Heart right ventricle (tissue), 16 donors: ENCODE measurements around the gene BNIP2. TPM values are rescaled to one million over a fixed set of nuclear protein-coding genes. Genes with fewer than 3 reads are reported as not detected.
"Not testable (repeated sequence)": the region's sequence is repeated elsewhere in the genome, so short reads cannot be mapped to it uniquely, and the experiment has no call there.

Experiments
- ATAC-seq, 8 donors: fragments of 200-7000 bp; cut with Tn5 transposase; one replicate each; pipeline ENCODE4 v1.9.1; 2020; ENCODE audit warnings: mild to moderate bottlenecking in 8 of 8, moderate library complexity in 8 of 8, moderate number of reproducible peaks in 1 of 8
- DNase-seq, 2 donors: peaks; one replicate each; pipeline ENCODE4 v3.0.0-alpha.2; 2020
- H3K27ac ChIP-seq, 10 donors: fragments of 200-600 bp; sonication (generic) in 2 of 10; one replicate each; pipeline versions ENCODE4 v1.5.0 to v1.8.0; 2020 to 2022; ENCODE audit warnings: mild to moderate bottlenecking in 3 of 10
- H3K27me3 ChIP-seq, 7 donors: fragments of 200-600 bp; one replicate each; pipeline ENCODE4 v1.8.0; 2021 to 2022; ENCODE audit warnings: mild to moderate bottlenecking in 2 of 7
- H3K36me3 ChIP-seq, 9 donors: fragments of 200-600 bp; sonication (generic) in 1 of 9; one replicate each; pipeline versions ENCODE4 v1.5.0 to v1.8.0; 2020 to 2022; ENCODE audit warnings: mild to moderate bottlenecking in 2 of 9
- H3K4me1 ChIP-seq, 9 donors: fragments of 200-600 bp; sonication (generic) in 1 of 9; one replicate each; pipeline versions ENCODE4 v1.5.0 to v1.8.0; 2020 to 2022; ENCODE audit warnings: mild to moderate bottlenecking in 4 of 9
- H3K4me3 ChIP-seq, 10 donors: fragments of 200-600 bp; sonication (generic) in 2 of 10; one replicate each; pipeline versions ENCODE4 v1.5.0 to v1.8.0; 2020 to 2022; ENCODE audit warnings: mild to moderate bottlenecking in 7 of 10, moderate library complexity in 2 of 10
- H3K9me3 ChIP-seq, 11 donors: fragments of 200-600 bp in 10 of 11; sonication (generic) in 2 of 11; one replicate each; pipeline versions ENCODE4 v1.5.0 to v1.8.0; 2013 to 2022; ENCODE audit warnings: mild to moderate bottlenecking in 2 of 11, control low read depth in 1 of 11, moderate library complexity in 1 of 11
- WGBS, 2 donors: extraction: QIAGEN DNeasy Blood & Tissue Kit; methylation state at CpG; one replicate each; pipeline ENCODE4 v1.1.7; 2013; ENCODE audit warnings: inconsistent platforms in 1 of 2; 5-methylcytosine and 5-hydroxymethylcytosine counted together
- intact Hi-C, 10 donors: fragments of 100-400 bp; cut with DNase I; formaldehyde crosslinking; loops; one replicate each; pipeline versions ENCODE4 v1.11.1 to v1.14.2; 2022
- polyA plus RNA-seq, 2 donors: library from polyadenylated mRNA; stranded (reverse); fragments of 200-250 nt; gene quantifications; one replicate each; pipeline ENCODE4 v1.2.3, GENCODE V29; 2013
- total RNA-seq, 10 donors: library from RNA; stranded (reverse); fragmentation: NEBNext Ultra II Directional in 3 of 10; extraction: Animal tissue kit (Norgen Biotek cat#: 25700) in 3 of 10; gene quantifications; one replicate each; pipeline versions ENCODE4 v1.2.1 to v1.2.4, GENCODE V29; 2021 to 2023
- TF ChIP-seq, protein P1 (sequence below), 9 donors: fragments of 200-600 bp; sonication (generic) in 2 of 9; IDR thresholded peaks; one replicate each; pipeline versions ENCODE4 v1.5.0 to v1.8.0; 2021 to 2022; ENCODE audit warnings: antibody characterized with exemption in 9 of 9, mild to moderate bottlenecking in 5 of 9, moderate library complexity in 1 of 9
- donor health status: Arrhythmogenic right ventricular cardiomyopathy.
- donor health status: ischemic (EF 13 %, LVEDD 7.1; RV severe dilation, severe dysfunction).
- donor health status: healthy with polysubstance abuse.
- donor health status: DM: no; HTN: yes; CAD: no.
- donor health status: DM: no; HTN: no; CAD: no.
- donor health status: ischemic (EF 25% LVEDD 6.9; RV normal size, moderate dysfunction).
- donor health status: ischemic (EF 25% LVEDD 5.7; RV mildly dilated, moderate dysfunction).
- donor health status: healthy.
- donor health status: DM: yes; HTN: yes; CAD: no.
- donor health status: Ischemic cardiomyopathy.
- donor health status: ischemic (EF 35%, LVEDD 5.7; RV mildly dilated, moderate dysfunction).
- donor health status: nonischemic (EF 11% LVEDD 7.7; RV severe dilation, severe dysfunction).
- donor health status: DM: yes; HTN: yes; CAD: no.
- donor health status: PGD.
- donor health status: ischemic (EF 29% LVEDD 5.4; RV normal size, mild dysfunction).
- donor health status: nonischemic (EF 23%, LVEDD 6.1; RV moderate dilation, normal function).

BNIP2 gene
- total and polyA plus RNA-seq, 12 donors = 28.3 to 96.6 (median 78.3) TPM

- H3K27me3 ChIP-seq = peaks cover 0 to 14% (median 4%) of the 10 kb centered on the region in 7 donors
- intact Hi-C loops = no loop called here
- no peaks in the 10 kb centered on the region for H3K4me1 ChIP-seq
- no peak overlapping the region for H3K27ac ChIP-seq
- DNase-seq = no peak
- no peak overlapping the region for H3K4me3 ChIP-seq
- peaks cover 0 to 4% (median 0%) of the 10 kb centered on the region in 11 donors for H3K9me3 ChIP-seq
- no peaks in the 10 kb centered on the region for H3K36me3 ChIP-seq
- ATAC-seq = no peak
- TF ChIP-seq, protein P1, sequence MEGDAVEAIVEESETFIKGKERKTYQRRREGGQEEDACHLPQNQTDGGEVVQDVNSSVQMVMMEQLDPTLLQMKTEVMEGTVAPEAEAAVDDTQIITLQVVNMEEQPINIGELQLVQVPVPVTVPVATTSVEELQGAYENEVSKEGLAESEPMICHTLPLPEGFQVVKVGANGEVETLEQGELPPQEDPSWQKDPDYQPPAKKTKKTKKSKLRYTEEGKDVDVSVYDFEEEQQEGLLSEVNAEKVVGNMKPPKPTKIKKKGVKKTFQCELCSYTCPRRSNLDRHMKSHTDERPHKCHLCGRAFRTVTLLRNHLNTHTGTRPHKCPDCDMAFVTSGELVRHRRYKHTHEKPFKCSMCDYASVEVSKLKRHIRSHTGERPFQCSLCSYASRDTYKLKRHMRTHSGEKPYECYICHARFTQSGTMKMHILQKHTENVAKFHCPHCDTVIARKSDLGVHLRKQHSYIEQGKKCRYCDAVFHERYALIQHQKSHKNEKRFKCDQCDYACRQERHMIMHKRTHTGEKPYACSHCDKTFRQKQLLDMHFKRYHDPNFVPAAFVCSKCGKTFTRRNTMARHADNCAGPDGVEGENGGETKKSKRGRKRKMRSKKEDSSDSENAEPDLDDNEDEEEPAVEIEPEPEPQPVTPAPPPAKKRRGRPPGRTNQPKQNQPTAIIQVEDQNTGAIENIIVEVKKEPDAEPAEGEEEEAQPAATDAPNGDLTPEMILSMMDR (IDR thresholded peaks at IDR 0.05) = no peak
These were observed 13.2 kb upstream of the BNIP2 start for GRCh38 chr15:59702351-59702750.

- H3K9me3 ChIP-seq = no peaks in the 10 kb centered on the region
- 69% methylated on average over 4 of the region's 4 CpGs for WGBS, 2 donors
- H3K36me3 ChIP-seq = no peaks in the 10 kb centered on the region
- H3K27ac ChIP-seq = no peak overlapping the region
- no peaks in the 10 kb centered on the region for H3K4me1 ChIP-seq
- peaks cover 0 to 14% (median 4%) of the 10 kb centered on the region in 7 donors for H3K27me3 ChIP-seq
- TF ChIP-seq, protein P1 (IDR thresholded peaks at IDR 0.05) = no peak
- intact Hi-C loops = no loop called here
- no peak for ATAC-seq
- no peak for DNase-seq
- H3K4me3 ChIP-seq = no peak overlapping the region
These were observed 12.8 kb upstream of the BNIP2 start for GRCh38 chr15:59701880-59702279.

DNA sequence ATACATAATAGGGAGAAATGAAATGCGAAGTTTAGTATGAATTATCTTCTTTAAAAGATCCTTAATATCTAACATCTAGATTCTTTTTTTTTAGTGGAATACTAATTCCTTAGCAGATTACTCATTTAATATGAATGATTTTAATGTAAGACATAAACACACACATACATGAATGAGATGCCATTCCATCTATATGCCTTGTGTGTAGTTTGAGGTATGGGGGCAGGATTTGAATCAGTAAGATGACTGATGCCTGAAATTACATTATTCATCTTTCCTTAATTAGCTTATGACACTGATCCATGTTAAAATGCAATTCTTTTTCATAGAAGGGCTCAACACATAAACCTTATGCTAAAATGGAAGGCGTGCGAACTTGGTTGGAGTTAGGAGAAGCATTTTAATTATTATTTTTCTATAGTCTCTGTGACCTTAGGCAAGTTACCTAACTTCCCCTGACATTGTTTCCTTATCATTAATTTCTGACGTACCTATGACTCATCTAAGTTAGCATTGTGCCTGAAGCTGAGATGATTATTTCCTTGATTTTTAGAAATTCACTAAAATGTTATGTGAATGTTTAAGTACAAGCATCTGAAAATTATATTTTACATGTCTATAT is 10.8 kb upstream of the BNIP2 start:
- no peaks in the 10 kb centered on the region for H3K36me3 ChIP-seq
- TF ChIP-seq, protein P1 (IDR thresholded peaks at IDR 0.05) = no peak
- no peaks in the 10 kb centered on the region for H3K4me1 ChIP-seq
- no peak overlapping the region for H3K27ac ChIP-seq
- H3K27me3 ChIP-seq = peaks cover 0 to 14% (median 4%) of the 10 kb centered on the region in 7 donors
- DNase-seq (no peak), ATAC-seq (no peak)
- intact Hi-C loops = loop anchor here in 6 of 10 donors (5.0 to 10.0 kb wide), 3 partner anchors 475 to 625 kb away; no protein-coding TSS in a partner anchor
- WGBS, 2 donors = 70 to 76% methylated on average over 4 of the region's 4 CpGs
- H3K9me3 ChIP-seq = no peaks in the 10 kb centered on the region
- H3K4me3 ChIP-seq = no peak overlapping the region

DNA sequence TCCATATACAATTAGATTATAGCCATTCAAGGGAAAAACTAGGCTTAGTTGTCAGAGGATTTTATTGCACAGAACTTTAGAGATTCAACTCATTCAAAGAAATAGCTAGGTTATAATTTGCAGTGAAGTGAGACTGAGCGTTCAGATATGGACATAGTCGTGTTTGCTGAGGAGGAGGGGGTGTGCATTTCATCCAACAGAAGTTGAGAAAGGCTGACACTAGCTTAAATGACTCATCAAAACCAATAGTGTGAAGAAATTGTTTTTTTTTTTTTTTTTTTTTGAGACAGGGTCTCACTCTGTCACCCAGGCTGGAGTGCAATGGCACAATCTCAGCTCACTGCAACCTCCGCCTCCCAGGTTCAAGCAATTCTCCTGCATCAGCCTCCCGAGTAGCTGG is 8.9 kb upstream of the BNIP2 start:
- not testable (repeated sequence) for H3K27ac ChIP-seq, H3K36me3 ChIP-seq, DNase-seq, H3K4me1 ChIP-seq, H3K4me3 ChIP-seq, ATAC-seq, H3K9me3 ChIP-seq
- H3K27me3 ChIP-seq = peaks cover 0 to 11% (median 0%) of the 10 kb centered on the region in 7 donors
- WGBS, 2 donors = 83 to 90% methylated on average over 4 of the region's 4 CpGs
- intact Hi-C loops = loop anchor here in 6 of 10 donors (5.0 to 10.0 kb wide), 3 partner anchors 477 to 627 kb away; no protein-coding TSS in a partner anchor

GRCh38 chr15:59696332-59696731 is 7.2 kb upstream of the BNIP2 start:
- Histone ChIP-seq H3K4me3 (no peak overlapping the region), H3K36me3 (no peaks in the 10 kb centered on the region), H3K9me3 (no peaks in the 10 kb centered on the region), H3K27ac (no peak overlapping the region), H3K27me3 (peaks cover 0 to 6% (median 0%) of the 10 kb centered on the region in 7 donors), H3K4me1 (peaks cover 0 to under 1% (median 0%) of the 10 kb centered on the region in 9 donors)
- DNase-seq (no peak), ATAC-seq (no peak)
- intact Hi-C loops = loop anchor here in 6 of 10 donors (5.0 to 10.0 kb wide), 3 partner anchors 478 to 628 kb away; no protein-coding TSS in a partner anchor
- TF ChIP-seq, protein P1 (IDR thresholded peaks at IDR 0.05) = no peak
- WGBS, 2 donors = 71 to 79% methylated on average over 4 of the region's 4 CpGs
